IPS DF 4.7 (cell line): ENCODE measurements around the gene USP40.

Experiments
- DNase-seq: peaks from one replicate; pipeline ENCODE4 v3.0.0-alpha.2; 2013; ENCODE audit warnings: low spot score; ENCODE audit errors: extremely low read depth

USP40 gene

DNA sequence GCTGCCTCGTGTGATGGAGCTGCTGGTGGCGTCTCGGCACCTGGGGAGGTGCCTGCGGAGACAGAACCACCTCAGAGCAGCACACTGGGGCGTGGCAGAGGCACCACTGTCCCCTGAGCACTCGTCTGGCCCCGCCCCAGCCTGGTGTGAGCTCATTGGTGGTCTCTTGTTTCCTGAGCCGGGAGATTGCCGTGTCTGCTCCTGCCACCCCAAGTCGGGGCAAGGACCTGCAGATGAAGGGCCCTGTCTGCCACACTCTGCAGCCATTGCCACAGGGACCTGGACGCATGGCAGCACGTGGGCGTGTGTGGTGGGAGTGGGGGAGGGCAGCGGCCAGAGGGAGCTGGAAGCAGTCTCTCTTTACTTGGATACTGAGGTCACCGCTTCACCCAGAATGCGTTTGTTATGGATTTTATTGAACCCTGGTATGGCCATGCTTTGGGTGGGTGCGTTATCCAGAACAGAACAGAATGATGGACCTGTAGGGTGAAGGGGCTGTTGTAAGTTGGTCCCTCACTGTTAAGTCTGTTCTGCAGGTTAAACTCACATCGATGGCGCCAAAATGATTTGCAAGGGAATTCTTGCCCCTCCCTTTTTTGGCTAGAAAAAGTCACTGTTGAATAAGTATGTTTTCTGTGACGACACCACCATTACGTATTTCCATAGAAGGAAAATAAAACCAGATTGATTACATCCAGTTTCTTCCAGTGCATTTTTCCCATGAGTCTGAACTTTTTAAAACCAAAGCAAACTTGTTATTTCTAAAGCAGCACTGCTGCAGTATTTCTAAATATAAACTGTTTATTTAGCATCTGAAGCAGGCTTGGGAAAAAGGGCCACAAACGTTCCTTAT lies 92.0 kb downstream of the USP40 start:
- DNase-seq: no peak

DNA sequence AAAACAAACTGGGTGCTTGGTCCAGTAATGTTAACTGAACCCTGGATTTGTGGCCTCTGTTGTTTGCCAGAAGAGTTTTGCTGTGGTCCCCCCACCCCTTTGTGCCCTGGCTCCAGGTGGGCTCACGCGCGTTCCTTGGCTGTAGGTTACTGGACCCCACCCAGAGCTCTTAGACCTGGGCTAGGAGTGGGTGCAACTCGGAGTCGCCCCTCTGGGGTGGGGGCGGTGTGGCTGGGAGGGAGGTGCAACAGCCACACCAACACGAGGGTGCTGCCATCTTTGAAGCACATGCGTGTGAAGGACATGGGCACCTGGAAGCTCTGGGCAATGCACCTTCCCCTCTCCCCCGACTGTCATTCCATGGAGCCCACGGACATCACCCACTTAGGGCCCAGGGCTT lies 92.7 kb downstream of the USP40 start:
- DNase-seq: no peak

DNA sequence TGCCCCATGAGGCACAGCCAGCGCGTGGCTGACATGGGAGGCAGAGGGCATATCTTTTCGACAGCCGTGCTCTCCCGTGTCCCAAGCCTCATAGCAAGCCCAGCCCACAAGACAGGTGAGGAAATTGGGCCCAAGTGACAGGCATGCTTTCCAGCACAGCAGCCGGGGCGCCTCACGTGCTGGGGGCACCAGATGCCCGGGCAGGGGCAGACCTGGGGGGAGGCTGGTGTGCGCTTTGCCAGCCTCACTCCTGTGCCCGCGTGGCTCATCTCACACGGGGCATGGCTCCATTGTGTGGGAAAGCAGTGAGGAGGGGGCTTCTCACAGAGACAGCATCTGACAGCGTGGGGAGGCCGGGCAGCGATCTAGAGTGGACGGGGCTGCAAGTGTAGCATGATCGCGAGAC lies 93.2 kb downstream of the USP40 start:
- DNase-seq: no peak

DNA sequence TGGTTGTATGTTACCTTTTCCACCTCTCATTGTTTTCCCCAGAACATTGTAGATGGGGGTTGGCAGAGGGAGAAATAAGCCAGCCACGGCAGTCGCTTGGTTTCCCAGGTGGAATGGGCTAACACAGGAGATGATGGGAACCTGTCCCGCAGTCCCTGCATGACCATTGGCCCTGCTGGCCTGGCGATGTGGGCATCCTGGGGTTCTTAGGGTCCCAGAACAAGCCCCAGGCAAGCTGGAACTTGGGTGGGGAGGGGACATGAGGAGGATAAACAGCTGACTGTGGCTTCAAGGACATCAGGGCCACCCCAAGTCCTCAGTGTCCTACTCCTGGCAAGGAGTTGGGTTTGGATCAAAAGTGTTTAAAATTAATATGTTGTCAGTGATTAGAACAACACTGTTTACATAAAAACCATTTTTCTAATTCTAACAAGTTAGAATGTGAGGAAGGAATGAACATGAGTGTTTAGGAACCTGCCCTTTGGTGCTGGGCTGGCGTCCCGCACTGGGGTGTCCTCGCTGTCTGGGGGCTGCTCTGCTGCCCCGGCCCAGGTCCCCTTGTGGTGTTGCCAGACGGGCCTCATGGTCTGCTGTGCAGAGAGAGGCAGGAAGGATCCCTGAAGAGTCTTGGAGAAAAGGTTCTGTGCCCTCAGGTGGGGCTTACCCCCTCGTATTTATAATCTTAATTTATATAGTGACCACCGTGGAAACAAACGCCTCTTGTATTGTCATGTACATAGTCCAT lies 95.1 kb downstream of the USP40 start:
- DNase-seq: no peak

- DNase-seq: no peak
Observed at GRCh38 chr2:233470839-233471238, 95.7 kb downstream of the USP40 start.

DNA sequence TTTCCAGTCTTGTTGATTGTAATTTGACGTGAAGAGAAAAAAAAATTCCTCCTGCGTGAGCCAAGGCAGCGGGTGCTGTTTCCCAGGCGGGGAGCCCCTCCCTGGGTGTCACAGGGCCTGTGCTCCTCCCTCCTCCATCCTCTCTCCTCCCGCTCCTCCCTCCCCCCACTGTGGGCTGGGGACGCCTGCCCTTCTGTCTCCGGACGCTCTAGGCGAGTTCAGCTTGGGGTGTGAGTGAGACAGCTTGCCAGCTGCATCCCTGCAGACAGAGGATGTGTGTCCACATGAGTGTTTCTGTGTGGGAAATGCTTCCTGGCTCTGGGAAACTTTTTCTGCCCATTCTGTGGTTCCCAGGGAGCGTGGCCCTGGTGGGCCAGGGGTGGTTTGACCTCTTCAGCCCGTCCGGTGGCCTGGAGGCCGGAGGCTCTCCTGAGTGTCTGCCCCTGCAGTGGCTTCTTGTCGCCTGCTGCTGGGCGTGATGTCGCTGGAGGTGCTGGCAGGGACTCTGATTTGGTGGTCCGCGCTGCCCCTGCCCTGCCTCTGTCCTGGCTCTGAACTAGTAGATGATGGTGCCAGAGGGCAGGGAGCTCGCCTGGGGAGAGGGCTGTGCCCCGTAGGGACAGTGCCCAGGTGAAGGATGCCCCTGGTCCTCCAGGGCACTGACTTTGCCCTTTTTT lies 96.4 kb downstream of the USP40 start:
- DNase-seq: no peak

GRCh38 chr2:233469261-233470010 lies 97.1 kb downstream of the USP40 start:
- no peak for DNase-seq

- DNase-seq: no peak
Observed at GRCh38 chr2:233468741-233469110, 97.9 kb downstream of the USP40 start.

- DNase-seq: no peak
Observed at GRCh38 chr2:233468047-233468740, 98.4 kb downstream of the USP40 start.

DNA sequence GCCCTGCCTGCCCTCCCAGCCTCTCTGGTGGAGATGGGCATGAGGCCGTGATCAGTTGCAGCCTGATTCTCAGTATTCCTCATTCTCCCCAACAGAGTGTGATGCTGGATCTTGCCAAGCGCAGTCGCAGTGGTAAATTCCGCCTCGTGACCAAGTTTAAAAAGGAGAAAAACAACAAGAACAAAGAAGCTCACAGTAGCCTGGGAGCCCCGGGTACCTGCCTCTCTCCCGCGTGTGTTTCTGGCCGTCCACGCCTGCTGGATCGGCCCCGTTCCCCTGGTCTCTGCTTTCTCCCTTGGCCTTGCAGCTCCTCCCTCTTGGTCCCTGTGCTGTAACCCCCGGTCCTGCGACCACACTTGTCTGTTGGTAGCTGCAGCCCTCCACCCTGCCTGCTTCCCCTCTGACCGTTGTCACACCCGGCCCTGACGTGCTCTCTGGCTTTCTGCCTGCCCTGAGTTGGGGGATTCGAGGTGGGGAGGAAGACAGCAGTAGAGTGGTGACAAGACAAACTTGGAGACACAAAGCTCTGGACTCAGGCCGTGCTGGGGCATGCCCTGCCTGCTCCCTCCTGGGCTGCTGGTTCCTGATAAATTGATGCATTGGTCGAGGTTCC lies 99.5 kb downstream of the USP40 start:
- DNase-seq: no peak

- DNase-seq: no peak
Observed at GRCh38 chr2:233464531-233465240, 101.9 kb downstream of the USP40 start.

- no peak for DNase-seq
Observed at GRCh38 chr2:233464056-233464455, 102.5 kb downstream of the USP40 start.

GRCh38 chr2:233463586-233463985 lies 103.0 kb downstream of the USP40 start:
- no peak for DNase-seq

DNA sequence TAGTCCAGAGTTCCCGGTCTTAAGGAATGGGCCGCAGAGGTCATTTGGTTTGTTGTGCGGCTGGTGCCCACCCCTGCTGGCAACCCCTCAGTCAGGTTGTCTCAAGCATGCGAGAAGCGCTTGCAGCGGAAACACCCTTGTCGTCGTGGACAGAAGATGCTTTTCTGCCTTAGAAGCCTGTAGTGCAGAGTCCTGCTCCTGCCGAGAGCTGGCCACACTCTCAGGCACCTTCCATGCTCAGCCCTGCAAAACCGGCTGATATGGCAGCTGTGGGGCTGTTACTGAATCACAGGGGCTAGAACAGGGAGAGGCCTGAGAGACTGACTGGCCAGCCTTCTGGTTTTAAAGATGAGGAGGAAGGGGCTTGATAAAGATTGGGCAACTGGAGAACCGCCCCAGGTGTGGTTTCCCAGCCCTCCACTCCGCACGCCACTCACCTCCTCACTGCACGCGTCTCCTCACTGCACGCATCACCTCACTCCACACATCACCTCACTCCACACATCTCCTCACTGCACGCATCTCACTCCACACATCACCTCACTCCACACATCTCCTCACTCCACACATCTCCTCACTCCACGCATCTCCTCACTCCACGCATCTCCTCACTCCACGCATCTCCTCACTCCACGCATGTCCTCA lies 103.6 kb downstream of the USP40 start:
- DNase-seq: no peak

- no peak for DNase-seq
Observed at GRCh38 chr2:233462202-233462785, 104.3 kb downstream of the USP40 start.

- DNase-seq: no peak
Observed at GRCh38 chr2:233461481-233461891, 105.1 kb downstream of the USP40 start.

GRCh38 chr2:233460726-233461441 lies 105.7 kb downstream of the USP40 start:
- DNase-seq: no peak

- no peak for DNase-seq
Observed at GRCh38 chr2:233459426-233459825, 107.2 kb downstream of the USP40 start.
